ENCODE data around the gene SCRN2. TPM values are rescaled to one million over a fixed set of nuclear protein-coding genes. Genes with fewer than 3 reads are reported as not detected.

Gene SCRN2
- total and polyA plus RNA-seq, 2 experiments from 2014 or later: 139 to 149 TPM

DNA sequence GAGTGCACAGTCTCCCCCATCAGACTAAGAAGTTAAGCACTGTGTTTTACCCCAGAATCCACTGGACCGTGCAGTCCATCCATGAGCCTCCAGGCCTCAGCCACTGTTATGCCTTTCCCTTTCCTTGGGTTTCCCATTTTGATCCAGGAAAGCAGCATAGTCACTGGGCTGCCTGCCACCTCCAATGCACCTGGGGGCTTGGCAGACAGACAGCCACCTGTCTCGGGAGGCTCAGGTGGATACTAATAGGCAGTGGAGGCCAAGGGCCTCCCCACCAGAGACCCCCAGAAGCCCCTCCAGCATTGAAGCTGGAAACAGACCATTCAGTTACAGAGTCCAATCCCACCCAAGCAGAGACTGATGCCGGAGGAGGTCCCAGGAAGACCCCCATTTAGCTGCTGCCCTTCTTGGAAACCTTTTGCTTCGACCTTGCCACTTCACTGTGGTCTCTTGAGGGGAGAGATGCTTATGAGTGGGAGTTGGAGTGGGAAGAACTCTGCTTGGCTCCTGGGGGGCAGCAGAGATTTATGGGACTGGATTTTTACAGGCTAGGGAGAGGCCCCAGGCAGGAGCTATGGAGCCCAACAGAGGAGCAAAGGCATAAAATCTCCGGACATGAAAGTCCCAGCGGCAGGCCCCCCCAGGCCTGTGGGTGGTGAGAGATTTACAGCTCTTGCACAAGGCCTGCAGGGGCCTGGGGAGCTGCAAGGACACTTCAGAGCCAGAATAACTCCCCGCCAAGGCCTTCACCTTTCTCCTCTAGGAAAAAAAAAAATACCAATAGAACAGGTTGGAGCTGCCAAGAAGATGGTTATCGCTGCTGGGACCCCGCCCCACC, 42.7 kb upstream of the SCRN2 start:
- Histone ChIP-seq H3K27me3 (no peaks in the 10 kb centered on the region), H3K4me1 (ENCODE audit: low read depth) (peaks cover 17% of the 10 kb centered on the region), H3K36me3 (no peaks in the 10 kb centered on the region), H3K9me3 (ENCODE audit: low read depth) (no peaks in the 10 kb centered on the region), H3K4me3 (no peak overlapping the region), H3K27ac (no peak overlapping the region)
- TF ChIP-seq, protein P1, sequence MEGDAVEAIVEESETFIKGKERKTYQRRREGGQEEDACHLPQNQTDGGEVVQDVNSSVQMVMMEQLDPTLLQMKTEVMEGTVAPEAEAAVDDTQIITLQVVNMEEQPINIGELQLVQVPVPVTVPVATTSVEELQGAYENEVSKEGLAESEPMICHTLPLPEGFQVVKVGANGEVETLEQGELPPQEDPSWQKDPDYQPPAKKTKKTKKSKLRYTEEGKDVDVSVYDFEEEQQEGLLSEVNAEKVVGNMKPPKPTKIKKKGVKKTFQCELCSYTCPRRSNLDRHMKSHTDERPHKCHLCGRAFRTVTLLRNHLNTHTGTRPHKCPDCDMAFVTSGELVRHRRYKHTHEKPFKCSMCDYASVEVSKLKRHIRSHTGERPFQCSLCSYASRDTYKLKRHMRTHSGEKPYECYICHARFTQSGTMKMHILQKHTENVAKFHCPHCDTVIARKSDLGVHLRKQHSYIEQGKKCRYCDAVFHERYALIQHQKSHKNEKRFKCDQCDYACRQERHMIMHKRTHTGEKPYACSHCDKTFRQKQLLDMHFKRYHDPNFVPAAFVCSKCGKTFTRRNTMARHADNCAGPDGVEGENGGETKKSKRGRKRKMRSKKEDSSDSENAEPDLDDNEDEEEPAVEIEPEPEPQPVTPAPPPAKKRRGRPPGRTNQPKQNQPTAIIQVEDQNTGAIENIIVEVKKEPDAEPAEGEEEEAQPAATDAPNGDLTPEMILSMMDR (IDR thresholded peaks at IDR 0.05; ENCODE audit: low read depth, low read length): no peak
- no peak for DNase-seq (ENCODE audit: low read depth in 1 of 2, low spot score in 1 of 2)

DNA sequence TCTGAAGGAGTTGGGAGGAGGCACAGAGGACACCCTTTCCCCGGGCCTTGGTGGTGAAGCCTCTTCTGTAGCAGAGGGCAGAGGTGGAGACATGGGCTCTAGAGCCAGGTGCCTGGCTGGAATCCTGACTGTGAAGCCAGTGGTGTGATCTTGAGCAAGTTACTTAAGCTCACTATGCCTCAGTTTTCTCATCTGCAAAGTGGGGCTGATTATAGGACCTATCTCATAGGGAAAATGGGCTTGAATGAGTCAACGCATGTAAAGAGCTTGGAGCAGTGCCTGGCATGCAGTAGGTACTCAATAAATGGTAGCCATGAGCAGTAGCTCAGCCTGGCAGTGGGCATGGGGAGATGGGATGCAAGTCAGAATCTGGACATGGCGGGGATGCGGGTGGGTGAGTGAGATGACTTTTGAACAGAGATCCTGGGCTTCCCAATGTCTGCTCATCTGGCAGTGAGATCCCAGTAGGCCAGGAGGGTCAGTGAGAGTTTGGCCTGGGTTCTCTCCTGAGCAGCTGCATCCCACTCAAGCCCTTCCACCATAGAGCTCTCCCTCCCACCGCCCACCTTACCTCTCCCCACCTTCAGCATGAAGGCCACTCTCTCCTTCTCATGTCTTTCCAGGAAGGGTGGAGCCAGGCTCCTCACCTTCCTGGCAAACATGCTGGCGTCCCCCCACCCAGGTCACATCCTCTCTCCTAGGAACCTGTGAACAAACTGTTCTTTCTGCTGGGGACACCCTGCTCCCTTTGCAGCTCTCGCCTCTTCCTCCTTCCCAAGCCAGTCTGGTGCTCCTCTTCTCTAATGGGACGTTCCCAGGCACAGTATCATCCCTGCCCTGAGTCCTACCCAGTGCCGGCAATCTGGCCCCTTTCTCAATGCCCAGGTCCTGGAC, 41.9 kb upstream of the SCRN2 start:
- TF ChIP-seq, protein P1 (IDR thresholded peaks at IDR 0.05; ENCODE audit: low read depth, low read length): no peak
- Histone ChIP-seq H3K9me3 (ENCODE audit: low read depth) (no peaks in the 10 kb centered on the region), H3K27ac (no peak overlapping the region), H3K27me3 (no peaks in the 10 kb centered on the region), H3K36me3 (no peaks in the 10 kb centered on the region), H3K4me1 (ENCODE audit: low read depth) (peaks cover 25% of the 10 kb centered on the region), H3K4me3 (no peak overlapping the region)
- no peak for DNase-seq (ENCODE audit: low read depth in 1 of 2, low spot score in 1 of 2)

DNA sequence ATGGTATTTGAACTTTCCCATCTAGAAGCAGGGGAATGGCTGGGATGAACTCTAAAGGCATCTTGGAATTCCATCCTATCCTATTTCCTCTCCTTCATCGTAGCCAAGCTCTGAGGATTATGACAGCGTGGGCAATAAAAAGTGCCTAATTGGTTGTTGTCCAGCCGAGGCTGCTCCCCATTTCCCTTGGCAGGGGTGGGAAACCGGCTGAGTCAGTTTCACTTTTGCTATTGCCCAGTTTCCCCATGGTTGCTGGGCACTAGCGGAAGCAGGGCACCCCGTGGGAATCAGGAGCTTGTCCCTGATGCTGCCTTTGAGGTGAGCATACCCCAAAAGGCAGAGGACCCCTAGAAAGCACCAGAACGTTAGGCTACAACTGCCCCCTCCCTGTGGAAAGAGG, 41.2 kb upstream of the SCRN2 start:
- DNase-seq (ENCODE audit: low read depth in 1 of 2, low spot score in 1 of 2): no peak
- TF ChIP-seq, protein P1 (IDR thresholded peaks at IDR 0.05; ENCODE audit: low read depth, low read length): no peak
- H3K27ac ChIP-seq: no peak overlapping the region
- no peaks in the 10 kb centered on the region for H3K36me3 ChIP-seq
- H3K27me3 ChIP-seq: no peaks in the 10 kb centered on the region
- H3K9me3 ChIP-seq (ENCODE audit: low read depth): no peaks in the 10 kb centered on the region
- H3K4me3 ChIP-seq: no peak overlapping the region
- peaks cover 32% of the 10 kb centered on the region for H3K4me1 ChIP-seq (ENCODE audit: low read depth)

DNA sequence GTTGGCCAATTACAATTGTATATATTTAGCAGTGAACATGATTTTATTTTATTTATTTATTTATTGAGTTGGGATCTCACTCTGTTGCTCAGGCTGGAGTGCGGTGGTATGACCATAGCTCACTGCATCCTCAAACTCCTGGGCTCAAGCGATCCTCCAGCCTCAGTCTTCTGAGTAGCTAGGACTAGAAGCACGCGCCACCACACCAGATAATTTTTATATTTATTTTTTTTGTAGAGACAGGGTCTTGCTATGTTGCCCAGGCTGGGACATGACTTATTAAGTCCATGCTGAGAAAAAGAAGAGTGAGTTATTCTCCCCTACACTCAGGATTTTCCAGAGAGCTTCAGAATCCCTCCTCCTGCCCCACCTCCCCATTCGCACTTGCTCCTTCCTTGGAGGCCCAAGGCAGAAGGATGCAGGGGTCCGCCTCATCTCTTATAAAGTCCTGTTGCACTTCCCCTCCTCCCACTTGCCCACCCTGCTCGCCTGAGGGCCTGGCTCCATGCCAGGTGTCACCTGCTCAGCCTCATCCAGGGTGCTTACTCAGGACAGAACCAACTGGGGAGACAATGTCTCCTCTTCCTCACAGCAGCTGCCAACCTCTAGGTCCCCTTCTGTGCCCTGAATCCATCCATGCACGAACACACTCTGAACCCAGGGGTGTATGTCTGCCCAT, 38.8 kb upstream of the SCRN2 start:
- H3K9me3 ChIP-seq (ENCODE audit: low read depth): no peaks in the 10 kb centered on the region
- no peak for DNase-seq (ENCODE audit: low read depth in 1 of 2, low spot score in 1 of 2)
- no peak overlapping the region for H3K4me3 ChIP-seq
- H3K4me1 ChIP-seq (ENCODE audit: low read depth): peaks cover 30% of the 10 kb centered on the region
- TF ChIP-seq, protein P1 (IDR thresholded peaks at IDR 0.05; ENCODE audit: low read depth, low read length): no peak
- no peaks in the 10 kb centered on the region for H3K36me3 ChIP-seq
- H3K27me3 ChIP-seq: no peaks in the 10 kb centered on the region
- H3K27ac ChIP-seq: no peak overlapping the region

DNA sequence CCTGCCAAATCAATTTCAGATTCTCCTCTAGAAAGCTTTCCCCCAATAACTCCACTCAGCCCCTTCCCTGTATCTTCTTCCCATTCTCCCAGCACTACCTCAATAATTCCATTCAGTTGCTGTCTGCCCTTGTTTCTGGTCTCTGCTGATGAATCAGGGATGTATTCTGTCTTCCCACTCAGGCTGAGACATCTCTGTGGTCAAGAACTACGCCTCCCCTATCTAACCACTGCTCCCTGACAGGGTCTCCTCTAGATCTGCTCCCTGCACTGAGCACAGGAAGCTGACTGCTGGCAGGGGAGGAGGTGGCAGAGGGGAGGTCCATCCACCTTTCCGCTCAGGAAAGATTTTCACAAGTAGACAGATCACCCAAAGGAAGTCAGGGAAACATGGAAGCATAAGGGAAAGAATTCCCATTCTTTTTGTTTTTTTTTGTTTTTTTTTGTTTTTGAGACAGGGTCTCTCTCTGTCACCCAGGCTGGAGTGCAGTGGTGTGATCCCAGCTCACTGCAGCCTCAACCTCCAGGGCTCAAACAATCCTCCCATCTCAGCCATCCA, 38.0 kb upstream of the SCRN2 start:
- no peaks in the 10 kb centered on the region for H3K27me3 ChIP-seq
- no peaks in the 10 kb centered on the region for H3K9me3 ChIP-seq (ENCODE audit: low read depth)
- peaks cover 22% of the 10 kb centered on the region for H3K4me1 ChIP-seq (ENCODE audit: low read depth)
- no peak overlapping the region for H3K4me3 ChIP-seq
- H3K36me3 ChIP-seq: no peaks in the 10 kb centered on the region
- DNase-seq (ENCODE audit: low read depth in 1 of 2, low spot score in 1 of 2): no peak
- H3K27ac ChIP-seq: peak overlapping the region; percentile 26
- TF ChIP-seq, protein P1 (IDR thresholded peaks at IDR 0.05; ENCODE audit: low read depth, low read length): no peak

Data from cardiac muscle cell (in vitro differentiated cells and primary cell).